ENCODE results near the gene CHIT1.
"Not testable (repeated sequence)": the region's sequence is repeated elsewhere in the genome, so short reads cannot be mapped to it uniquely, and the experiment has no call there.

The CHIT1 gene

DNA sequence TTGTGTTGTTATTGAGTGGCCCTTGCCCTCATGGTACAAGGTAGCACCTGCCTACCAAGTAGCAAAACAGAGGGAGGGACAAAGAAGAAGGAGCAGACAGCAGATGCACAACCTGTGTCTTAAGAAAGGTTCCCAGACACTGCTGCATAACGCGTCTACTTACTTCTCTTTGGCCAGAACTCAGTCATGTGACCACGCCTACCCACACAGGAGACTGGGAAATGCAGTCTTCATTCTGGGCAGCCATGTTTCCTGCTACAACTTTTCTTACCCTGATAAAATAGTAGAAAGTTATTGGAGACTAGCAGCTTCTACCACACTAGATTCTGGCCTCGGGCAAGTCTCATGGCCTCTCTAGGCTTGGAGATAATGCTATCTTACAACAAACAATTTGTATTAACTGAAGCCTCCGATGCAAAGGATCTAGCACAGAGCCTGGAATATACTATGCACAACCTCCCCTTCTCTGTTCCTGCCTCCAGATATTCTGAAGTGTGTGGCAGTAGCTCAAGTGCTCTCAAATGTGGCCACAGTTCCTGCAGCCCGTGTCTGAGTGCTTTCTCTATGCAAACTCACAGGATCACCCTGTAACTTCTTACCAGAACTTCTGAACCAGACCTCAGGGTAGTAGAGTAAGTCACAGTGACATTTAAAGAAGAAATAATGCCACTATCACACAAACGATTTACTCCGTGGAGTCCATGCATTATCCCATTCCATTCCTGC lies 41.7 kb upstream of the CHIT1 start:
- no peak overlapping the region for H3K4me3 ChIP-seq (ENCODE audit: low read depth, low read length)
- peak; percentile 72 for DNase-seq (ENCODE audit: low read depth)
- TF ChIP-seq, protein P1, sequence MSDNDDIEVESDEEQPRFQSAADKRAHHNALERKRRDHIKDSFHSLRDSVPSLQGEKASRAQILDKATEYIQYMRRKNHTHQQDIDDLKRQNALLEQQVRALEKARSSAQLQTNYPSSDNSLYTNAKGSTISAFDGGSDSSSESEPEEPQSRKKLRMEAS (IDR thresholded peaks at IDR 0.05; ENCODE audit: low read depth, low read length), result peak; percentile 84
- TF ChIP-seq MYC (IDR thresholded peaks at IDR 0.05; ENCODE audit: low read depth, low read length), result no peak

DNA sequence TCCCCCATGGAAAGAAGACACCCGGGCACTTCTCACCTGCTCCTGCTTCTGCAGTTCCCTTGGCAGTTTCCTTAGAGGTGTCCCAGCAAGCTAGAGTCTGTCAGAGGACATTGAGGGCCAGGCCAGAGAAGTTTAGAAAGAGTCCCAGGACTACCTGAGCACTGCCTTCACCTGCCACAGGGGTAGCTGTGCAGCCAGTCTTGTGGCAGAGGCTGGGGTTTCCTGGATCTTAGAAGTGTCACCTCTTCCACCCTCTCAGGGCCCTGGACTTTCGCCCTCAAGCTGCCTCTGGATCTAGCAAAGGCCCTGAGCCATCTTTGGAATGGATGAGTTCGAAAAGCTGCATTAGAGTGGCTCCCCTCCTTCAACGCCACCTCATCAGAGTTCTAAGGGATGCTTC lies 41.0 kb upstream of the CHIT1 start:
- no peak for DNase-seq (ENCODE audit: low read depth)
- TF ChIP-seq, protein P1 (IDR thresholded peaks at IDR 0.05; ENCODE audit: low read depth, low read length), result no peak
- TF ChIP-seq, protein P2, sequence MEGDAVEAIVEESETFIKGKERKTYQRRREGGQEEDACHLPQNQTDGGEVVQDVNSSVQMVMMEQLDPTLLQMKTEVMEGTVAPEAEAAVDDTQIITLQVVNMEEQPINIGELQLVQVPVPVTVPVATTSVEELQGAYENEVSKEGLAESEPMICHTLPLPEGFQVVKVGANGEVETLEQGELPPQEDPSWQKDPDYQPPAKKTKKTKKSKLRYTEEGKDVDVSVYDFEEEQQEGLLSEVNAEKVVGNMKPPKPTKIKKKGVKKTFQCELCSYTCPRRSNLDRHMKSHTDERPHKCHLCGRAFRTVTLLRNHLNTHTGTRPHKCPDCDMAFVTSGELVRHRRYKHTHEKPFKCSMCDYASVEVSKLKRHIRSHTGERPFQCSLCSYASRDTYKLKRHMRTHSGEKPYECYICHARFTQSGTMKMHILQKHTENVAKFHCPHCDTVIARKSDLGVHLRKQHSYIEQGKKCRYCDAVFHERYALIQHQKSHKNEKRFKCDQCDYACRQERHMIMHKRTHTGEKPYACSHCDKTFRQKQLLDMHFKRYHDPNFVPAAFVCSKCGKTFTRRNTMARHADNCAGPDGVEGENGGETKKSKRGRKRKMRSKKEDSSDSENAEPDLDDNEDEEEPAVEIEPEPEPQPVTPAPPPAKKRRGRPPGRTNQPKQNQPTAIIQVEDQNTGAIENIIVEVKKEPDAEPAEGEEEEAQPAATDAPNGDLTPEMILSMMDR (IDR thresholded peaks at IDR 0.05; ENCODE audit: low read depth, low read length), result no peak
- TF ChIP-seq POLR2A (IDR thresholded peaks at IDR 0.05; ENCODE audit: extremely low read depth, insufficient read length) (no peak), MYC (IDR thresholded peaks at IDR 0.05; ENCODE audit: low read depth, low read length) (no peak)

DNA sequence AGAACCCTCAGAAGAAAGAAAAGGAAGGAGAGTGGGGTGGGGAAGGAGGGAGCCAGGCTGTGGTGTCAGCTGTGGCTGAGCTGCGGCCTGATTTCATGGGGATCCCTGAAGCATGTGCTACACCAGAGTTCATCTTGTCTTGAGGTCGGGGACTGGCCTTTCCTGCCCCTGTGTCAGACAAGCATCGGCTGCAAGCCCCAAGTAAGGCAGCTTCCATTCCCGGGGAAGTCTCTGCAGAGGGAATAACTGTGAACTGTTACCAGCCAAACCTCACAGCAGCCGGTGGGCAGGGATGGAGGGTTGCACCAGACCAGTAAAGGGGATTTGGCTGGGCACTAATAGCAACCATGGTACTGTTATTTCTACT lies 40.2 kb upstream of the CHIT1 start:
- no peak for DNase-seq (ENCODE audit: low read depth)
- TF ChIP-seq POLR2A (IDR thresholded peaks at IDR 0.05; ENCODE audit: extremely low read depth, insufficient read length), result no peak
- TF ChIP-seq, protein P1 (IDR thresholded peaks at IDR 0.05; ENCODE audit: low read depth, low read length), result no peak
- TF ChIP-seq MYC (IDR thresholded peaks at IDR 0.05; ENCODE audit: low read depth, low read length), result no peak
- TF ChIP-seq, protein P2 (IDR thresholded peaks at IDR 0.05; ENCODE audit: low read depth, low read length), result no peak
- H3K4me3 ChIP-seq (ENCODE audit: low read depth, low read length), result no peak overlapping the region

More for the DNA sequence above, 41.0 kb upstream of the CHIT1 start:
- no peak overlapping the region for H3K4me3 ChIP-seq (ENCODE audit: low read depth, low read length)

DNA sequence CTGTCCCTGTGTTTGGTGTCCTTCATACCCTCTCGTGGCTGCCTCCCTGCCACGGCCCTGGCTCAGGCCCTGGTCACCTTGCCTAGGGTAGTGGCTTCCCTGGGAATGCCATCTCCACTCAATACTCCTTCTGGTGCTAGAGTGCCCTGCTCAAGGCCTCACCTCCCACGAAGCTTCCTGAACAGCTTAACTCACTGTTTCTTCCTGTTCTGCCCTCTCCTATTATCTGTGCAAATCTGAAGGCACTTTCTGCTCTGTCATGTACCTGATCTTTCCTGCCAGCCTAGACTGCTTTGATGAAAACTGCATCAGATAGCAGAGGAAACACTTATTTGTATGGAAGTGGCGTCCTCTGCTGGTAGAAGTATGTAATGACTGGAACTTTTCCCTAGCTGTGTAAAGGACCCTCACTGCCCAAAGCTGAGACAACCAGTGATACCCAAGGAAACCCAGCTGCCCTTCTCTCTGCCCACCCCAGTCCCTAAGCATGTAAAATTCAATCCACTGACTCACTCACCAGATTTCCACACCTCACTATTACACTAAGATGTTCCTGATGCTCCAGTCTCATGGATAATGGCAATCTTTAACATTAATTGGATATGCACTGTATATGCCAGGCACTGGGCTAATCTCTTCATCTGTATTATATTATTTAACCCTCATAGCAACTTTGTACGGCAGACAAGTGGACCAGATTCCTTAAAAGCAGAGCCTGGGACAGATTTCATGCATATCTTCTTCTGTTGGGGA lies 39.6 kb upstream of the CHIT1 start:
- TF ChIP-seq, protein P1 (IDR thresholded peaks at IDR 0.05; ENCODE audit: low read depth, low read length), result no peak
- TF ChIP-seq, protein P2 (IDR thresholded peaks at IDR 0.05; ENCODE audit: low read depth, low read length), result peak; percentile 84
- TF ChIP-seq MYC (IDR thresholded peaks at IDR 0.05; ENCODE audit: low read depth, low read length), result no peak
- no peak overlapping the region for H3K4me3 ChIP-seq (ENCODE audit: low read depth, low read length)
- DNase-seq (ENCODE audit: low read depth), result peak; percentile 84

DNA sequence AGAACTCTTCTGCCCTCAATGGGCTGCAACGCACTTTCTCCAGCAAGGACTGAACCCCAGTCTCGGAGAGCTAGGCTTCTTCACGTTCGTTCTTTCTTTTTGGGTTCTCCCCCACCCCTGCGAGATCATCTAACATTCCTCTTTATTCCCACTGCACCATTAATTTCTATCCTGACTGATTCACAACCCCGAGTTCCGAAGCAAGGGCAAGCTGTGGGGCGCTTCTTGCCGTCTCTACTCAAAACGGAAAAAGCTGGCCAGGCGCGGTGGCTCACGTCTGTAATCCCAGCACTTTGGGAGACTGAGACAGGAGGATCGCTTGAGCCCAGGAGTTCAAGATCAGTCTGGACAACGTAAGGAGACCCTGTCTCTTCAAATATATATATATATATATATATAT lies 38.4 kb upstream of the CHIT1 start:
- no peak for DNase-seq (ENCODE audit: low read depth)
- TF ChIP-seq, protein P1 (IDR thresholded peaks at IDR 0.05; ENCODE audit: low read depth, low read length), result no peak
- TF ChIP-seq, protein P2 (IDR thresholded peaks at IDR 0.05; ENCODE audit: low read depth, low read length), result no peak
- TF ChIP-seq POLR2A (IDR thresholded peaks at IDR 0.05; ENCODE audit: extremely low read depth, insufficient read length) (no peak), MYC (IDR thresholded peaks at IDR 0.05; ENCODE audit: low read depth, low read length) (no peak)
- no peak overlapping the region for H3K4me3 ChIP-seq (ENCODE audit: low read depth, low read length)

DNA sequence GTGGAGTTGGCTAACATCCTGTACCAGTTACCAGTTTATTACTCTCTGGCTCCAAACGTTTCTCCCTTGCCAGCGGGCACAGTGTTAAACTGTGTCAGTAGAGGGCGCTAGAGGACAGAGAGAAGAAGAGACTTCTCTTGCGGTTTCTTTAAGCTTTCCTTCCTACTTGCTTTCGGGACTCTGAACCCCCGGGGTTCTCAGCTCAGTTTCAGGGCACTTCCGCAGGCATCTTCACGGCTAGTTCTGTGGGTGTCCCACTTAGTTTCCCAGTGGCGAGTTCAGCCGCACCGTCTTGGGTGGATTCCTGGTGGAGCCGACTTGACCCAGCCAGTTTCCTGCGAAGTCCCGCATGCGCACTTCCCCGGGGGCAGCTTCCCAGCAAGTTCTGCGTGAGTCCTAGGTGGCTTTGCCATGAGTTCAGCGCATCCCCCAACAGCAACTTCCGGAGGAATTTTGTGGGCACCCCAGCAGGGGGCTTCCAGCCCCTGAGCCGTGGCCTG lies 37.9 kb upstream of the CHIT1 start:
- peak; percentile 89 for DNase-seq (ENCODE audit: low read depth)
- H3K4me3 ChIP-seq (ENCODE audit: low read depth, low read length), result peak overlapping the region; percentile 60
- TF ChIP-seq POLR2A (IDR thresholded peaks at IDR 0.05; ENCODE audit: extremely low read depth, insufficient read length) (no peak), MYC (IDR thresholded peaks at IDR 0.05; ENCODE audit: low read depth, low read length) (no peak)
- TF ChIP-seq, protein P2 (IDR thresholded peaks at IDR 0.05; ENCODE audit: low read depth, low read length), result peak; percentile 93

DNA sequence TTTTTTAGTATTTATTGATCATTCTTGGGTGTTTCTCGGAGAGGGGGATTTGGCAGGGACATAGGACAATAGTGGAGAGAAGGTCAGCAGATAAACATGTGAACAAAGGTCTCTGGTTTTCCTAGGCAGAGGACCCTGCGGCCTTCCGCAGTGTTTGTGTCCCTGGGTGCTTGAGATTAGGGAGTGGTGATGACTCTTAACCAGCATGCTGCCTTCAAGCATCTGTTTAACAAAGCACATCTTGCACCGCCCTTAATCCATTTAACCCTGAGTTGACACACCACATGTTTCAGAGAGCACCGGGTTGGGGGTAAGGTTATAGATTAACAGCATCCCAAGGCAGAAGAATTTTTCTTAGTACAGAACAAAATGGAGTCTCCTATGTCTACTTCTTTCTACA lies 36.7 kb upstream of the CHIT1 start:
- H3K4me3 ChIP-seq (ENCODE audit: low read depth, low read length); DNase-seq (ENCODE audit: low read depth): not testable (repeated sequence)
